Measurements from ENCODE around the gene MED10. TPM values are rescaled to one million over a fixed set of nuclear protein-coding genes. Genes with fewer than 3 reads are reported as not detected.
"Not testable (repeated sequence)": the region's sequence is repeated elsewhere in the genome, so short reads cannot be mapped to it uniquely, and the experiment has no call there.

Gene MED10
- total and polyA plus RNA-seq, 4 donors, result 29.0 to 54.1 (median 39.1) TPM

DNA sequence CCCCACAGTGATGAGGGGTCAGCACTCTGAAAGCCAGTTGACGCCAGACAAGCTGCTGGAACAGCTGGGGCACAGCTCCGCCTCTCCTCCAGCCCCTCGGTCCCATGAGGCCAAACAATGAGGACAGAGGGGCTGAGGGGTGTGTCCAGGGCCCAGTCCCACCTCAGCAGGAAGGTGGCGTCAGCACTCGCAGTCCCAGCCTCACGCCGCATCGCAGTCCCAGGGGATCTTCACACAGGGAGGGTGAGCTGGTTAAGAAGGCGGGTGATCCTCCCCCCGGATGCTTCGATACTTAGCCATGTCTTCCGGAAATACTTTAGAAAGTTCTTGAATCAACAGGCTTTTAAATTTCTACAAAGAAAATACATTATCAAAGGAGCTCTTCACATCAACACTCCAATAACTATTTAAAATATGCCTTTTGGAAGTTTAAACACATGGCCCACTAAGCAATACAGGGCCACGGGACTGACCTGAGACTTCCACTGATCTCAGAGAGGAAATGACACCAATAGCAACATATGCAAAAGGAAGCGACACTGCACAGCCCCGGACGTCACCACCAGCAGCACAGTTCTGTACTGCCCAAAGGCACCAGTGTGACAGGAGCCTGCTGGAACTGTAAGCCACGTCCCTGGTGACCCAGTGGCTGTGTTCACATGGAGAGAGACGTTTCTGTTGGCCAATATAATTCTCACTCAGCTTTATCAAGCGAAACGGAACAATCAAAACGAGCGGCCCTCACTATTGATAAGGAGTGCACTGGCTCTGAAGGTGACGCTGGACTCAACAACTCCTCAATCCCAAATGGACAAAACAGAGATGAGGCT, 5.9 kb downstream of the MED10 start:
- H3K4me1 ChIP-seq (ENCODE audit: control insufficient read depth in 1 of 2, insufficient read depth in 2 of 2, low read length in 2 of 2), result peaks cover 0 to 3% of the 10 kb centered on the region in 2 donors
- H3K27me3 ChIP-seq (ENCODE audit: control insufficient read depth in 1 of 2, insufficient read depth in 2 of 2, low read length in 1 of 2), result no peaks in the 10 kb centered on the region
- intact Hi-C loops (cut with DNase I), result loop anchor here (10.0 kb wide), 2 partner anchors 342 to 878 kb away; partner anchors contain the start of gene TENT4A (in 1 of the 2)
- peaks cover 0 to 14% of the 10 kb centered on the region in 2 donors for H3K36me3 ChIP-seq (ENCODE audit: control insufficient read depth in 1 of 2, insufficient read depth in 2 of 2, low read length in 1 of 2)
- no peak overlapping the region for H3K4me3 ChIP-seq (ENCODE audit: low read length in 2 of 2)
- DNase-seq (no peak), ATAC-seq (ENCODE audit: low FRiP score) (no peak)
- 84 to 85% methylated on average over 23 of the region's 23 CpGs for WGBS, 2 donors
- H3K27ac ChIP-seq (ENCODE audit: low read depth in 1 of 2, low read length in 2 of 2), result no peak overlapping the region
- H3K9me3 ChIP-seq (ENCODE audit: control insufficient read depth, low read length), result no peaks in the 10 kb centered on the region

DNA sequence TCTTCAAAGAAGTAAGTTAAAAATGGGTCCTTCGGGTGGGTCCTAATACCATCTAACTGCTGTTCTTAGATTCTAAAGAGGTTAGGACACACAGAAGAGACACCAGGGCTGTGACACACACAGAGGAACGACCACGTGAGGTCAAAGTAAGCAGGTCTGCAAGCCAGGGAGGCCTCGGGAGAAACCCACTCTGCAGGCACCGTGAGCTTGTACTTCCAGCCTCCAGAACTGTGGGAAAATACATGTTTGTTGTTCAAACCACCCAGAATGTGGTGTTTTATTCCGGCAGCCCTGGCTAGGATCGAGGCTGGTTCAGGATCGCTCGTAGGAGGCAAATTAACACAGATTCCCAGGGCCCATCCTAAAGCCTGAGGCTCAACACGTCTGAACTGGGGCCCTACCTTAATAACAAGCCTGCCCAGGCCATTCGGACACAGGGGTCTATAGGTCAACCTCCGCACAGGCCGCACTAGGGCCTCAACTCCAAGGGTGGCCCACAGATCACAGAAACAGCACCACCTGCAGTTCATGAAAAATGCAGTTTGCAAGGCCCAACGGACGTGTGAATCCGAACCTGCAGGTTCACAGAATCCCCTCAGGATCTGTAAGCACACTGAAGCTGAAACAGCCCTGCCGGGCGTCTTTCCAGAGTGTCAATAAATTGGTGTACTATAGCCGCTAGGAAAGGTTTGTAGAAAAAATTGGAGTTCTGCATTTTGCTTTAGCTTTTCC, 7.1 kb downstream of the MED10 start:
- H3K4me1 ChIP-seq (ENCODE audit: control insufficient read depth in 1 of 2, insufficient read depth in 2 of 2, low read length in 2 of 2), result no peaks in the 10 kb centered on the region
- WGBS, 2 donors, result 95% methylated on average over 19 of the region's 19 CpGs
- H3K4me3 ChIP-seq (ENCODE audit: low read length in 2 of 2), result no peak overlapping the region
- no peak overlapping the region for H3K27ac ChIP-seq (ENCODE audit: low read depth in 1 of 2, low read length in 2 of 2)
- H3K27me3 ChIP-seq (ENCODE audit: control insufficient read depth in 1 of 2, insufficient read depth in 2 of 2, low read length in 1 of 2), result no peaks in the 10 kb centered on the region
- no peak for ATAC-seq (ENCODE audit: low FRiP score)
- intact Hi-C loops (cut with DNase I), result loop anchor here (10.0 kb wide), 2 partner anchors 344 to 876 kb away; partner anchors contain the start of gene TENT4A (in 1 of the 2)
- H3K36me3 ChIP-seq (ENCODE audit: control insufficient read depth in 1 of 2, insufficient read depth in 2 of 2, low read length in 1 of 2), result peaks cover 0 to 14% of the 10 kb centered on the region in 2 donors
- DNase-seq, result no peak
- H3K9me3 ChIP-seq (ENCODE audit: control insufficient read depth, low read length), result no peaks in the 10 kb centered on the region

DNA sequence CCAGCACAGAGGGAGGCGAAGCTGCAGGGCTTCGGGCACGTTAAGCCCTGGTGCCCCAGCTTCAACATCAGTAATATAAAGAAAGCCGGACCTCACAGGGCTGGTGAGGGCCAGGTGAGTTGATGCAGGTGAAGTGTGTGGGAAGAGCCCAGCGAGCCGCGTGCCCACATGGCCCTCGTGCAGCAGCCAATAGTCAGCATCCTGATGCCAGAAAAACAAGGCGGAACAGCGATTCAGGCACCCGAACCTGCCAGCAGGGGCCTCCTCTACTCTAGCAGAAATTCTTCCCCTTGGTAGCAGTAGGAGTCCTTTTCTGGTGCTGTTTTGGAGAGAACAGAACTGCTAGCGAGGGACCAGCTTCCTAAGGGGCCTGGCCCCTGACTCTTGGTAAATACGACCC, 7.8 kb downstream of the MED10 start:
- 84 to 88% methylated on average over 13 of the region's 13 CpGs for WGBS, 2 donors

GRCh38 chr5:6365977-6366590, 12.3 kb downstream of the MED10 start:
- peaks cover 1% of the 10 kb centered on the region for H3K9me3 ChIP-seq (ENCODE audit: control insufficient read depth, low read length)
- peak; percentile 13 for ATAC-seq (ENCODE audit: low FRiP score)
- H3K27me3 ChIP-seq (ENCODE audit: control insufficient read depth in 1 of 2, insufficient read depth in 2 of 2, low read length in 1 of 2), result no peaks in the 10 kb centered on the region
- peaks cover 0 to 3% of the 10 kb centered on the region in 2 donors for H3K36me3 ChIP-seq (ENCODE audit: control insufficient read depth in 1 of 2, insufficient read depth in 2 of 2, low read length in 1 of 2)
- intact Hi-C loops (cut with DNase I), result no loop called here
- H3K27ac ChIP-seq (ENCODE audit: low read depth in 1 of 2, low read length in 2 of 2), result no peak overlapping the region
- no peak for DNase-seq
- no peak overlapping the region for H3K4me3 ChIP-seq (ENCODE audit: low read length in 2 of 2)
- WGBS, 2 donors, result 68 to 74% methylated on average over 16 of the region's 16 CpGs
- no peaks in the 10 kb centered on the region for H3K4me1 ChIP-seq (ENCODE audit: control insufficient read depth in 1 of 2, insufficient read depth in 2 of 2, low read length in 2 of 2)

More for the DNA sequence above, 7.8 kb downstream of the MED10 start:
- H3K4me3 ChIP-seq (ENCODE audit: low read length in 2 of 2), result no peak overlapping the region
- no peak overlapping the region for H3K27ac ChIP-seq (ENCODE audit: low read depth in 1 of 2, low read length in 2 of 2)
- DNase-seq, result no peak
- H3K36me3 ChIP-seq (ENCODE audit: control insufficient read depth in 1 of 2, insufficient read depth in 2 of 2, low read length in 1 of 2), result peaks cover 0 to 11% of the 10 kb centered on the region in 2 donors
- no peak for ATAC-seq (ENCODE audit: low FRiP score)
- intact Hi-C loops (cut with DNase I), result loop anchor here (10.0 kb wide), 2 partner anchors 344 to 876 kb away; partner anchors contain the start of gene TENT4A (in 1 of the 2)
- H3K27me3 ChIP-seq (ENCODE audit: control insufficient read depth in 1 of 2, insufficient read depth in 2 of 2, low read length in 1 of 2), result no peaks in the 10 kb centered on the region
- H3K4me1 ChIP-seq (ENCODE audit: control insufficient read depth in 1 of 2, insufficient read depth in 2 of 2, low read length in 2 of 2), result no peaks in the 10 kb centered on the region
- no peaks in the 10 kb centered on the region for H3K9me3 ChIP-seq (ENCODE audit: control insufficient read depth, low read length)

GRCh38 chr5:6365142-6365976, 13.0 kb downstream of the MED10 start:
- 89% methylated on average over 15 of the region's 15 CpGs for WGBS, 2 donors
- intact Hi-C loops (cut with DNase I), result no loop called here
- Histone ChIP-seq H3K4me1 (ENCODE audit: control insufficient read depth in 1 of 2, insufficient read depth in 2 of 2, low read length in 2 of 2) (no peaks in the 10 kb centered on the region), H3K27me3 (ENCODE audit: control insufficient read depth in 1 of 2, insufficient read depth in 2 of 2, low read length in 1 of 2) (no peaks in the 10 kb centered on the region), H3K9me3 (ENCODE audit: control insufficient read depth, low read length) (peaks cover 1% of the 10 kb centered on the region), H3K27ac (ENCODE audit: low read depth in 1 of 2, low read length in 2 of 2) (no peak overlapping the region), H3K36me3 (ENCODE audit: control insufficient read depth in 1 of 2, insufficient read depth in 2 of 2, low read length in 1 of 2) (peaks cover 0 to 3% of the 10 kb centered on the region in 2 donors), H3K4me3 (ENCODE audit: low read length in 2 of 2) (no peak overlapping the region)
- ATAC-seq (ENCODE audit: low FRiP score) (no peak), DNase-seq (peak in 1 of 2 donors; percentile 49)

DNA sequence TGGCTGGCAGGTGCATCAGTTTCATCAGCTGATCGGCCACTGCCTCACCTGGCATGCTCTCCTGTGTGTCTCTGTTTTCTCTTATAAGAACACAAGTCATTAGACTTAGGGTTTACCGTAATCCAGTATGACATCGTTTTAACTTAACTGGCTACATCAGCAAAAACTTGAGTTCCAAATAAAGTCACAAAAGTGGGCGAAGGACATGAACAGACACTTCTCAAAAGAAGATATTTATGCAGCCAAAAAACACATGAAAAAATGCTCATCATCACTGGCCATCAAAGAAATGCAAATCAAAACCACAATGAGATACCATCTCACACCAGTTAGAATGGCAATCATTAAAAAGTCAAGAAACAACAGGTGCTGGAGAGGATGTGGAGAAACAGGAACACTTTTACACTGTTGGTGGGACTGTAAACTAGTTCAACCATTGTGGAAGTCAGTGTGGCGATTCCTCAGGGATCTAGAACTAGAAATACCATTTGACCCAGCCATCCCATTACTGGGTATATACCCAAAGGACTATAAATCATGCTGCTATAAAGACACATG, 14.8 kb downstream of the MED10 start:
- H3K4me1 ChIP-seq (ENCODE audit: control insufficient read depth in 1 of 2, insufficient read depth in 2 of 2, low read length in 2 of 2); ATAC-seq (ENCODE audit: low FRiP score); H3K4me3 ChIP-seq (ENCODE audit: low read length in 2 of 2); H3K36me3 ChIP-seq (ENCODE audit: control insufficient read depth in 1 of 2, insufficient read depth in 2 of 2, low read length in 1 of 2); H3K27me3 ChIP-seq (ENCODE audit: control insufficient read depth in 1 of 2, insufficient read depth in 2 of 2, low read length in 1 of 2); intact Hi-C loops (cut with DNase I); H3K9me3 ChIP-seq (ENCODE audit: control insufficient read depth, low read length); H3K27ac ChIP-seq (ENCODE audit: low read depth in 1 of 2, low read length in 2 of 2): not testable (repeated sequence)
- peak in 1 of 2 donors; percentile 39 for DNase-seq
- WGBS, 2 donors, result 97 to 98% methylated on average over 4 of the region's 5 CpGs

GRCh38 chr5:6362846-6363245, 15.5 kb downstream of the MED10 start:
- Histone ChIP-seq H3K27ac (ENCODE audit: low read depth in 1 of 2, low read length in 2 of 2) (no peak overlapping the region), H3K4me1 (ENCODE audit: control insufficient read depth in 1 of 2, insufficient read depth in 2 of 2, low read length in 2 of 2) (no peaks in the 10 kb centered on the region), H3K27me3 (ENCODE audit: control insufficient read depth in 1 of 2, insufficient read depth in 2 of 2, low read length in 1 of 2) (no peaks in the 10 kb centered on the region), H3K4me3 (ENCODE audit: low read length in 2 of 2) (no peak overlapping the region), H3K36me3 (ENCODE audit: control insufficient read depth in 1 of 2, insufficient read depth in 2 of 2, low read length in 1 of 2) (peaks cover 0 to 2% of the 10 kb centered on the region in 2 donors), H3K9me3 (ENCODE audit: control insufficient read depth, low read length) (peaks cover 1% of the 10 kb centered on the region)
- DNase-seq (peak in 1 of 2 donors; percentile 25), ATAC-seq (ENCODE audit: low FRiP score) (no peak)
- WGBS, 2 donors, result 94 to 96% methylated on average over 7 of the region's 7 CpGs
- intact Hi-C loops (cut with DNase I), result no loop called here
